ENCODE measurements around the gene SPHKAP.

DNA sequence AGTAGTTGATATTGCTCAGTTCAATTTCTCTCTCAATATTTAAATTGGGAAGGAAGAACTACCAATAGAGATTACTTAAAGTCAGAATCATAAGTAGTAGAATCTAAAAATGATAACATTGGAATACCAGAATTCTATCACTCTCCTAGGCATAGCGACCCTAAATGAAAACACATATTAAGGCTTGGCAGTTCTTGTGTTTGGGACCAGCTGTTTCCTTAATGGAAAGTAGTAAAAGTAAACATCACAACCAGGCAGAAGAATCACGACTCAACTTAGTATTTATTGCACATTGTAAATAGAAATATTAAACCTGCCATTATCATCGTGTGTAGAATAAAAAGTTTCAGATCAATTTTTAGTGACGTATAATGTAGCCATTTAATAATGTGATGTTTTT is 117.5 kb downstream of the SPHKAP start:
- TF ChIP-seq EZH2 (IDR thresholded peaks at IDR 0.05; ENCODE audit: insufficient read depth, low read length): no peak
- TF ChIP-seq, protein P1, sequence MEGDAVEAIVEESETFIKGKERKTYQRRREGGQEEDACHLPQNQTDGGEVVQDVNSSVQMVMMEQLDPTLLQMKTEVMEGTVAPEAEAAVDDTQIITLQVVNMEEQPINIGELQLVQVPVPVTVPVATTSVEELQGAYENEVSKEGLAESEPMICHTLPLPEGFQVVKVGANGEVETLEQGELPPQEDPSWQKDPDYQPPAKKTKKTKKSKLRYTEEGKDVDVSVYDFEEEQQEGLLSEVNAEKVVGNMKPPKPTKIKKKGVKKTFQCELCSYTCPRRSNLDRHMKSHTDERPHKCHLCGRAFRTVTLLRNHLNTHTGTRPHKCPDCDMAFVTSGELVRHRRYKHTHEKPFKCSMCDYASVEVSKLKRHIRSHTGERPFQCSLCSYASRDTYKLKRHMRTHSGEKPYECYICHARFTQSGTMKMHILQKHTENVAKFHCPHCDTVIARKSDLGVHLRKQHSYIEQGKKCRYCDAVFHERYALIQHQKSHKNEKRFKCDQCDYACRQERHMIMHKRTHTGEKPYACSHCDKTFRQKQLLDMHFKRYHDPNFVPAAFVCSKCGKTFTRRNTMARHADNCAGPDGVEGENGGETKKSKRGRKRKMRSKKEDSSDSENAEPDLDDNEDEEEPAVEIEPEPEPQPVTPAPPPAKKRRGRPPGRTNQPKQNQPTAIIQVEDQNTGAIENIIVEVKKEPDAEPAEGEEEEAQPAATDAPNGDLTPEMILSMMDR (IDR thresholded peaks at IDR 0.05; ENCODE audit: insufficient read depth, low read depth, low read length): no peak

Measured in astrocyte (in vitro differentiated cells and primary cell).